AG08396 (cell line): ENCODE data around the gene SLC25A47.
"Not testable (repeated sequence)": the region's sequence is repeated elsewhere in the genome, so short reads cannot be mapped to it uniquely, and the experiment has no call there.

Experiments used
- DNase-seq: peaks from one replicate; pipeline ENCODE4 v3.0.0; 2012; ENCODE audit warnings: low spot score, mixed read lengths

SLC25A47 gene

GRCh38 chr14:100289916-100290606 lies 33.1 kb upstream of the SLC25A47 start:
- no peak for DNase-seq

GRCh38 chr14:100290607-100291304 lies 32.4 kb upstream of the SLC25A47 start:
- no peak for DNase-seq

GRCh38 chr14:100291305-100292075 lies 31.6 kb upstream of the SLC25A47 start:
- peak; percentile 6 for DNase-seq

- DNase-seq = no peak
Measured at GRCh38 chr14:100292301-100292775, 30.8 kb upstream of the SLC25A47 start.

GRCh38 chr14:100292776-100293461 lies 30.2 kb upstream of the SLC25A47 start:
- DNase-seq = no peak

GRCh38 chr14:100293497-100294212 lies 29.5 kb upstream of the SLC25A47 start:
- no peak for DNase-seq

- no peak for DNase-seq
Measured at GRCh38 chr14:100294213-100294962, 28.8 kb upstream of the SLC25A47 start.

- DNase-seq = no peak
Measured at GRCh38 chr14:100294963-100295330, 28.2 kb upstream of the SLC25A47 start.

- no peak for DNase-seq
Measured at GRCh38 chr14:100295376-100296105, 27.6 kb upstream of the SLC25A47 start.

GRCh38 chr14:100296106-100296651 lies 27.0 kb upstream of the SLC25A47 start:
- no peak for DNase-seq

GRCh38 chr14:100296729-100297128 lies 26.4 kb upstream of the SLC25A47 start:
- not testable (repeated sequence) for DNase-seq

GRCh38 chr14:100297320-100298300 lies 25.5 kb upstream of the SLC25A47 start:
- peak; percentile 93 for DNase-seq

GRCh38 chr14:100298551-100299237 lies 24.4 kb upstream of the SLC25A47 start:
- no peak for DNase-seq

GRCh38 chr14:100299238-100299560 lies 23.9 kb upstream of the SLC25A47 start:
- DNase-seq = no peak

GRCh38 chr14:100302616-100303015 lies 20.5 kb upstream of the SLC25A47 start:
- no peak for DNase-seq

- peak; percentile 60 for DNase-seq
Measured at GRCh38 chr14:100303179-100303578, 20.0 kb upstream of the SLC25A47 start.

GRCh38 chr14:100303925-100304324 lies 19.2 kb upstream of the SLC25A47 start:
- no peak for DNase-seq

- DNase-seq = peak; percentile 57
Measured at GRCh38 chr14:100304825-100305323, 18.3 kb upstream of the SLC25A47 start.
